ENCODE measurements around the gene XIAP.

- TF ChIP-seq CTCF (conservative IDR thresholded peaks at IDR 0.05) = no peak
- no peak for TF ChIP-seq EZH2 (IDR thresholded peaks at IDR 0.05; ENCODE audit: low read depth)
Observed at GRCh38 chrX:123949846-123950245, 90.0 kb downstream of the XIAP start.

Data from PC-9 (cell line).